A549 (cell line): ENCODE results near the gene TRAF7. TPM values are rescaled to one million over a fixed set of nuclear protein-coding genes. Genes with fewer than 3 reads are reported as not detected.

Experiments used
- ATAC-seq, 2 experiments: fragments of 200-7000 bp in 1 of 2; fragments of >200 bp in 1 of 2; cut with Nextera tagmentation in 1 of 2; cut with Tn5 transposase in 1 of 2; 3 replicates each; pipeline versions ENCODE4 v1.8.0 to v1.9.1; 2018 to 2020; ENCODE audit warnings: mild to moderate bottlenecking in 1 of 2, moderate library complexity in 1 of 2
- CTCF ChIA-PET: fragments of 300-600 bp; sonication (Branson Sonifier 250); formaldehyde crosslinking; extraction: SDS; loops from one replicate; lab custom pipeline; 2021; ENCODE audit warnings: antibody characterized with exemption, inconsistent platforms; lab: Yijun Ruan, JAX
- POLR2A ChIA-PET: fragments of 350-600 bp; formaldehyde crosslinking; extraction: SDS; loops from one replicate; lab custom pipeline; 2021; ENCODE audit warnings: antibody characterized with exemption, inconsistent platforms; lab: Yijun Ruan, JAX
- DNase-seq, 2 experiments: peaks; one replicate each; pipeline versions ENCODE4 v3.0.0 to v3.0.0-alpha.2; 2011 to 2016; ENCODE audit warnings: low read depth in 1 of 2, low spot score in 1 of 2
- FAIRE-seq: peaks from 2 replicates; lab custom pipeline; 2011; peaks lifted over from hg19 to GRCh38; lab: Jason Lieb, UNC
- H3K27ac ChIP-seq, 2 experiments: fragments of >200 bp; sonication (Bioruptor Twin); formaldehyde crosslinking; 3 replicates each; pipeline ENCODE4 v1.5.1; 2016 to 2017
- H3K4me1 ChIP-seq: fragments of >200 bp; sonication (Bioruptor Twin); formaldehyde crosslinking; 3 replicates; pipeline ENCODE4 v1.6.1; 2016
- H3K4me2 ChIP-seq: fragments of >200 bp; sonication (Bioruptor Twin); formaldehyde crosslinking; 3 replicates; pipeline ENCODE4 v1.6.1; 2016
- H3K4me3 ChIP-seq: fragments of >200 bp; sonication (Bioruptor Twin); formaldehyde crosslinking; 3 replicates; pipeline ENCODE4 v1.5.1; 2016
- H3K9me3 ChIP-seq: fragments of >200 bp; sonication (Bioruptor Twin); formaldehyde crosslinking; 3 replicates; pipeline ENCODE4 v1.6.1; 2016
- CEBPB ChIP-seq, 2 experiments: fragments of >200 bp in 1 of 2; sonication (Bioruptor Twin) in 1 of 2; formaldehyde crosslinking in 1 of 2; IDR thresholded peaks; 2 replicates each; pipeline ENCODE4 v1.6.1; 2012 to 2016
- EHF ChIP-seq: fragments of 250-450 bp; sonication (Bioruptor Pico); IDR thresholded peaks from 2 replicates; pipeline ENCODE4 v1.5.0; 2020; ENCODE audit warnings: mild to moderate bottlenecking
- EP300 ChIP-seq, 2 experiments: fragments of >200 bp; sonication (Bioruptor Twin); formaldehyde crosslinking; IDR thresholded peaks; 2 replicates in 1 of 2; 3 replicates in 1 of 2; pipeline ENCODE4 v1.6.1; 2016 to 2017
- ESRRA ChIP-seq: fragments of 150-350 bp; IDR thresholded peaks from 2 replicates; pipeline ENCODE4 v1.6.1; 2014; ENCODE audit warnings: mild to moderate bottlenecking, low read length, borderline replicate concordance
- FOSL2 ChIP-seq, 2 experiments: fragments of 450-650 bp in 1 of 2; fragments of >200 bp in 1 of 2; sonication (Bioruptor Twin) in 1 of 2; formaldehyde crosslinking; IDR thresholded peaks; 2 replicates each; pipeline versions ENCODE4 v1.5.0 to v1.6.1; 2016 to 2020; ENCODE audit warnings: mild to moderate bottlenecking in 1 of 2, moderate library complexity in 1 of 2
- FOXS1 ChIP-seq: fragments of 250-450 bp; sonication (Bioruptor Pico); IDR thresholded peaks from 2 replicates; pipeline ENCODE4 v1.5.0; 2020; ENCODE audit warnings: mild to moderate bottlenecking, moderate library complexity
- GATA3 ChIP-seq: IDR thresholded peaks from 2 replicates; pipeline ENCODE4 v1.6.1; 2012; ENCODE audit warnings: borderline replicate concordance
- HDAC2 ChIP-seq: fragments of 200-600 bp; sonication (generic); IDR thresholded peaks from 2 replicates; pipeline ENCODE4 v1.6.1; 2016
- KDM1A ChIP-seq: fragments of 200-600 bp; sonication (generic); IDR thresholded peaks from 2 replicates; pipeline ENCODE4 v1.6.1; 2016; ENCODE audit warnings: low read depth, mild to moderate bottlenecking
- MAFK ChIP-seq: fragments of 450-650 bp; IDR thresholded peaks from 2 replicates; pipeline ENCODE4 v1.6.1; 2014; ENCODE audit not compliant: partially characterized antibody
- MAZ ChIP-seq: fragments of 150-350 bp; IDR thresholded peaks from 2 replicates; pipeline ENCODE4 v1.6.1; 2014; ENCODE audit warnings: antibody characterized with exemption, low read depth, low read length, borderline replicate concordance
- NFE2L2 ChIP-seq: fragments of 150-350 bp; conservative IDR thresholded peaks from 2 replicates; pipeline ENCODE4 v1.6.1; 2014; ENCODE audit warnings: low read length
- PHF8 ChIP-seq: fragments of 200-600 bp; sonication (generic); IDR thresholded peaks from 2 replicates; pipeline ENCODE4 v1.6.1; 2016; ENCODE audit warnings: low read depth, mild to moderate bottlenecking, antibody characterized with exemption, moderate library complexity, borderline replicate concordance
- POLR2A ChIP-seq: IDR thresholded peaks from 2 replicates; pipeline ENCODE4 v1.6.1; 2012; ENCODE audit warnings: mild to moderate bottlenecking, low read length
- RCOR1 ChIP-seq: fragments of 150-350 bp; IDR thresholded peaks from 2 replicates; pipeline ENCODE4 v1.6.1; 2014; ENCODE audit warnings: antibody characterized with exemption, low read length, low read depth
- ZFP36 ChIP-seq: fragments of 450-650 bp; IDR thresholded peaks from 2 replicates; pipeline ENCODE4 v1.6.1; 2014; ENCODE audit warnings: borderline replicate concordance; ENCODE audit not compliant: partially characterized antibody
- WGBS: methylation state at CpG from one replicate; pipeline ENCODE4 v1.1.6; 2017; ENCODE audit errors: missing lambda C conversion rate; 5-methylcytosine and 5-hydroxymethylcytosine counted together
- polyA plus RNA-seq, 4 experiments: library from polyadenylated mRNA; depleted of rRNA in 3 of 4; stranded (reverse); fragments of >200 nt; fragmentation: RNase III in 1 of 4; extraction: RNeasy Plus Mini Kit Qiagen cat#74134 plus additional on column Dnase treatment in 1 of 4; gene quantifications; 2 replicates in 3 of 4; 3 replicates in 1 of 4; pipeline ENCODE4 v1.2.3, GENCODE V29; 2011 to 2017
- TF ChIP-seq, protein P1 (sequence below): fragments of 250-450 bp; sonication (Bioruptor Pico); IDR thresholded peaks from 2 replicates; pipeline ENCODE4 v1.5.0; 2020; ENCODE audit warnings: low read depth, mild to moderate bottlenecking, moderate library complexity
- TF ChIP-seq, protein P2 (sequence below): fragments of 450-650 bp; IDR thresholded peaks from 2 replicates; pipeline ENCODE4 v1.6.1; 2014; ENCODE audit warnings: antibody characterized with exemption
- TF ChIP-seq, protein P3 (sequence below): fragments of >200 bp; sonication (Bioruptor Twin); formaldehyde crosslinking; IDR thresholded peaks from 3 replicates; pipeline ENCODE4 v1.5.1; 2016
- TF ChIP-seq, protein P4 (sequence below): fragments of 200-600 bp; sonication (generic); IDR thresholded peaks from 2 replicates; pipeline ENCODE4 v1.6.1; 2016; ENCODE audit warnings: antibody characterized with exemption, mild to moderate bottlenecking, moderate library complexity

TRAF7 gene
- polyA plus RNA-seq, 2 of the 4 experiments (the other 2 are of a cell fraction) = 31.9 to 50.0 TPM

DNA sequence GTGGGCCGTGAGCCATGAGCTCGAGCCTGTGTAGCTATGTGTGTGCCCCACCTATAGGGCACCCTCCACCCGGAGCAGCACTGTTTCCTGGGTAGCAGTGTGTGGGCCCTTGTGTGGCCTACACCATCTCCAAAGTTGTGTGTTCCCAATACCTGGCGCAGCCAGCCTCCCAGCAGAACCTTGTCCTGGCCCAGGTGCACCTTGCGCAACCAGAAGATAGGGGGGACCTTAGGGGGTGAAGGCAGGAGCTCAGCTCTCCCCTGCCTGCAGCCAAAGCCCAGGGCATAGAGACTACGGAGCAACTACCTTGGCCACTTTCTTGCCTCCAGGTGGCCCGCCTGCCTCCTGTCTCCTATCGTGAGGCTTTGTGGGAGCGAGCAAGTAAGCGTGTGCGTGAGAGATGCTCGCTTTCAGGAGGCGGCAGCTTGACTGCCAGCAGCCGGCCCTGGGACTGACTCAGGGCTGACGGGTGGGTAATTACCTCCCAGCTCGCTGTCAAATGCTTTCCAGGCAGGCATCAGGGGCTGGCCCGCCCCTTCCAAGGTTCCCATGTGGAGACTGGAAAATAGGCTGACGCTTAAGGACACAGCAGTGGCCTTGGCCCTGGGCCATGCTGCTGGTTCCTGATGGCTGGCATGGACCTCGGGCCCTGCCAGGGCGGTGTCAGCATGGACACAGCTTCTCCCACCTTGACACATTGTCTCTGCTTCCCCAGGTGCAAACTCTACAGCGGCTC lies 19.0 kb downstream of the TRAF7 start:
- no peak for DNase-seq
- WGBS = 89% methylated on average over 17 of the region's 21 CpGs
- TF ChIP-seq ESRRA (no peak), FOXS1 (CRISPR knock-in tag) (no peak), CEBPB (IDR thresholded peaks at IDR 0.05) (peak in 1 of 2 experiments; percentile 68; a peak in 1 of 4 replicates)
- TF ChIP-seq, protein P1, sequence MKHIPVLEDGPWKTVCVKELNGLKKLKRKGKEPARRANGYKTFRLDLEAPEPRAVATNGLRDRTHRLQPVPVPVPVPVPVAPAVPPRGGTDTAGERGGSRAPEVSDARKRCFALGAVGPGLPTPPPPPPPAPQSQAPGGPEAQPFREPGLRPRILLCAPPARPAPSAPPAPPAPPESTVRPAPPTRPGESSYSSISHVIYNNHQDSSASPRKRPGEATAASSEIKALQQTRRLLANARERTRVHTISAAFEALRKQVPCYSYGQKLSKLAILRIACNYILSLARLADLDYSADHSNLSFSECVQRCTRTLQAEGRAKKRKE (CRISPR knock-in tag) = no peak
- Histone ChIP-seq H3K4me2 (no peak overlapping the region), H3K4me1 (no peaks in the 10 kb centered on the region), H3K9me3 (no peaks in the 10 kb centered on the region), H3K27ac (no peak overlapping the region), H3K4me3 (no peak overlapping the region)
- ChIA-PET CTCF (interaction anchor here (2.7 kb wide), 1 partner anchor 20 kb away, joined by 11 read pairs; no protein-coding TSS in a partner anchor), POLR2A (interaction anchor here (0.7 kb wide), 1 partner anchor 616 kb away, joined by 3 read pairs; no protein-coding TSS in a partner anchor)
- no peak for FAIRE-seq
- ATAC-seq = no peak

DNA sequence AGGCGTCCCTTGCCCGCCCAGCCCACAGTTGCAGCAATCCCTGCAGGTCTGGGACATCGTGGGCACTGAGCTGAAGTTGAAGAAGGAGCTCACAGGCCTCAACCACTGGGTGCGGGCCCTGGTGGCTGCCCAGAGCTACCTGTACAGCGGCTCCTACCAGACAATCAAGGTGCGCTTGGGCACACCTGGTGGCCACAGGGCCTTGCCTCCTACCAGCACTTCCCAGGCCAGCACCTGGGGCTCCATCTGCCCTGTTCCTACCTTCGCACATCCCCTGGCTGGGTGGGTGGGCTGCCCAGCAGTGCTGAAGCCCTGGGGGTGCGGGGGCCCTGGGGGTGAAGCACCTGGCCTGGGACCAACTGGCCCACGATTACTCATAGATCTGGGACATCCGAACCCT lies 19.9 kb downstream of the TRAF7 start:
- no peak for DNase-seq
- WGBS = 85% methylated on average over 4 of the region's 10 CpGs
- H3K9me3 ChIP-seq = no peaks in the 10 kb centered on the region
- no peak overlapping the region for H3K27ac ChIP-seq
- H3K4me1 ChIP-seq = no peaks in the 10 kb centered on the region
- CTCF ChIA-PET = interaction anchor here (0.9 to 3.1 kb wide), 2 partner anchors 19 to 48 kb away, joined by 3 to 12 read pairs; partner anchors contain the start of gene E4F1
- ATAC-seq = no peak
- H3K4me3 ChIP-seq = no peak overlapping the region
- POLR2A ChIA-PET = no interaction called here
- FAIRE-seq = no peak
- no peak overlapping the region for H3K4me2 ChIP-seq
- TF ChIP-seq, protein P2, sequence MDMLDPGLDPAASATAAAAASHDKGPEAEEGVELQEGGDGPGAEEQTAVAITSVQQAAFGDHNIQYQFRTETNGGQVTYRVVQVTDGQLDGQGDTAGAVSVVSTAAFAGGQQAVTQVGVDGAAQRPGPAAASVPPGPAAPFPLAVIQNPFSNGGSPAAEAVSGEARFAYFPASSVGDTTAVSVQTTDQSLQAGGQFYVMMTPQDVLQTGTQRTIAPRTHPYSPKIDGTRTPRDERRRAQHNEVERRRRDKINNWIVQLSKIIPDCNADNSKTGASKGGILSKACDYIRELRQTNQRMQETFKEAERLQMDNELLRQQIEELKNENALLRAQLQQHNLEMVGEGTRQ = no peak
- TF ChIP-seq RCOR1 (no peak), KDM1A (no peak), EP300 (IDR thresholded peaks at IDR 0.05) (no peak), EHF (CRISPR knock-in tag) (no peak), FOSL2 (IDR thresholded peaks at IDR 0.05) (no peak), FOSL2 (CRISPR knock-in tag; IDR thresholded peaks at IDR 0.05) (no peak)
- TF ChIP-seq, protein P3, sequence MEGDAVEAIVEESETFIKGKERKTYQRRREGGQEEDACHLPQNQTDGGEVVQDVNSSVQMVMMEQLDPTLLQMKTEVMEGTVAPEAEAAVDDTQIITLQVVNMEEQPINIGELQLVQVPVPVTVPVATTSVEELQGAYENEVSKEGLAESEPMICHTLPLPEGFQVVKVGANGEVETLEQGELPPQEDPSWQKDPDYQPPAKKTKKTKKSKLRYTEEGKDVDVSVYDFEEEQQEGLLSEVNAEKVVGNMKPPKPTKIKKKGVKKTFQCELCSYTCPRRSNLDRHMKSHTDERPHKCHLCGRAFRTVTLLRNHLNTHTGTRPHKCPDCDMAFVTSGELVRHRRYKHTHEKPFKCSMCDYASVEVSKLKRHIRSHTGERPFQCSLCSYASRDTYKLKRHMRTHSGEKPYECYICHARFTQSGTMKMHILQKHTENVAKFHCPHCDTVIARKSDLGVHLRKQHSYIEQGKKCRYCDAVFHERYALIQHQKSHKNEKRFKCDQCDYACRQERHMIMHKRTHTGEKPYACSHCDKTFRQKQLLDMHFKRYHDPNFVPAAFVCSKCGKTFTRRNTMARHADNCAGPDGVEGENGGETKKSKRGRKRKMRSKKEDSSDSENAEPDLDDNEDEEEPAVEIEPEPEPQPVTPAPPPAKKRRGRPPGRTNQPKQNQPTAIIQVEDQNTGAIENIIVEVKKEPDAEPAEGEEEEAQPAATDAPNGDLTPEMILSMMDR = no peak

DNA sequence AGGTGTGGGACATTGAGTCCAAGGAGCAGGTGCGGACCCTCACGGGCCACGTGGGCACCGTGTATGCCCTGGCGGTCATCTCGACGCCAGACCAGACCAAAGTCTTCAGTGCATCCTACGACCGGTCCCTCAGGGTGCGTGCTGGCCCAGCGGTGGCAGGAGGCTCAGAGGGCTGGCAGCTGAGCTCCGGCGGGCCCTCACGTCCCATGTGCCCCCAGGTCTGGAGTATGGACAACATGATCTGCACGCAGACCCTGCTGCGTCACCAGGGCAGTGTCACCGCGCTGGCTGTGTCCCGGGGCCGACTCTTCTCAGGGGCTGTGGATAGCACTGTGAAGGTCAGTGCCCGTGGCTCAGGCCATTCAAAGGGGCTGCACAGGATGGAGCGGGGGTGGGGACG lies 20.5 kb downstream of the TRAF7 start:
- FAIRE-seq = no peak

More for the DNA sequence above, 20.5 kb downstream of the TRAF7 start:
- no peak for DNase-seq
- no peak overlapping the region for H3K27ac ChIP-seq
- 96% methylated on average over 17 of the region's 23 CpGs for WGBS
- no peak for ATAC-seq
- no peak overlapping the region for H3K4me2 ChIP-seq
- no peak for TF ChIP-seq ZFP36
- no peak for TF ChIP-seq FOXS1 (CRISPR knock-in tag)
- no peak for TF ChIP-seq ESRRA
- TF ChIP-seq PHF8 = no peak
- TF ChIP-seq, protein P4, sequence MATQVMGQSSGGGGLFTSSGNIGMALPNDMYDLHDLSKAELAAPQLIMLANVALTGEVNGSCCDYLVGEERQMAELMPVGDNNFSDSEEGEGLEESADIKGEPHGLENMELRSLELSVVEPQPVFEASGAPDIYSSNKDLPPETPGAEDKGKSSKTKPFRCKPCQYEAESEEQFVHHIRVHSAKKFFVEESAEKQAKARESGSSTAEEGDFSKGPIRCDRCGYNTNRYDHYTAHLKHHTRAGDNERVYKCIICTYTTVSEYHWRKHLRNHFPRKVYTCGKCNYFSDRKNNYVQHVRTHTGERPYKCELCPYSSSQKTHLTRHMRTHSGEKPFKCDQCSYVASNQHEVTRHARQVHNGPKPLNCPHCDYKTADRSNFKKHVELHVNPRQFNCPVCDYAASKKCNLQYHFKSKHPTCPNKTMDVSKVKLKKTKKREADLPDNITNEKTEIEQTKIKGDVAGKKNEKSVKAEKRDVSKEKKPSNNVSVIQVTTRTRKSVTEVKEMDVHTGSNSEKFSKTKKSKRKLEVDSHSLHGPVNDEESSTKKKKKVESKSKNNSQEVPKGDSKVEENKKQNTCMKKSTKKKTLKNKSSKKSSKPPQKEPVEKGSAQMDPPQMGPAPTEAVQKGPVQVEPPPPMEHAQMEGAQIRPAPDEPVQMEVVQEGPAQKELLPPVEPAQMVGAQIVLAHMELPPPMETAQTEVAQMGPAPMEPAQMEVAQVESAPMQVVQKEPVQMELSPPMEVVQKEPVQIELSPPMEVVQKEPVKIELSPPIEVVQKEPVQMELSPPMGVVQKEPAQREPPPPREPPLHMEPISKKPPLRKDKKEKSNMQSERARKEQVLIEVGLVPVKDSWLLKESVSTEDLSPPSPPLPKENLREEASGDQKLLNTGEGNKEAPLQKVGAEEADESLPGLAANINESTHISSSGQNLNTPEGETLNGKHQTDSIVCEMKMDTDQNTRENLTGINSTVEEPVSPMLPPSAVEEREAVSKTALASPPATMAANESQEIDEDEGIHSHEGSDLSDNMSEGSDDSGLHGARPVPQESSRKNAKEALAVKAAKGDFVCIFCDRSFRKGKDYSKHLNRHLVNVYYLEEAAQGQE = no peak
- TF ChIP-seq MAFK = no peak
- TF ChIP-seq MAZ = no peak
- TF ChIP-seq, protein P1 (CRISPR knock-in tag) = no peak
- TF ChIP-seq GATA3 = no peak
- TF ChIP-seq HDAC2 = no peak
- TF ChIP-seq NFE2L2 = no peak
- no peak for TF ChIP-seq POLR2A
- no peak overlapping the region for H3K4me3 ChIP-seq
- no peaks in the 10 kb centered on the region for H3K4me1 ChIP-seq
- ChIA-PET POLR2A (interaction anchor here (0.5 kb wide), 1 partner anchor 299 kb away, joined by 3 read pairs; no protein-coding TSS in a partner anchor), CTCF (interaction anchor here (0.7 to 3.1 kb wide), 3 partner anchors 18 to 172 kb away, joined by 3 to 12 read pairs (median 3); partner anchors contain the start of gene E4F1)
- H3K9me3 ChIP-seq = no peaks in the 10 kb centered on the region
